SHP77 (cell line): ENCODE measurements around the gene PLD4.

Experiments used
- DNase-seq, 2 experiments: peaks; one replicate each; lab custom pipeline; 2025; lab: John Stamatoyannopoulos, UW

The PLD4 gene

DNA sequence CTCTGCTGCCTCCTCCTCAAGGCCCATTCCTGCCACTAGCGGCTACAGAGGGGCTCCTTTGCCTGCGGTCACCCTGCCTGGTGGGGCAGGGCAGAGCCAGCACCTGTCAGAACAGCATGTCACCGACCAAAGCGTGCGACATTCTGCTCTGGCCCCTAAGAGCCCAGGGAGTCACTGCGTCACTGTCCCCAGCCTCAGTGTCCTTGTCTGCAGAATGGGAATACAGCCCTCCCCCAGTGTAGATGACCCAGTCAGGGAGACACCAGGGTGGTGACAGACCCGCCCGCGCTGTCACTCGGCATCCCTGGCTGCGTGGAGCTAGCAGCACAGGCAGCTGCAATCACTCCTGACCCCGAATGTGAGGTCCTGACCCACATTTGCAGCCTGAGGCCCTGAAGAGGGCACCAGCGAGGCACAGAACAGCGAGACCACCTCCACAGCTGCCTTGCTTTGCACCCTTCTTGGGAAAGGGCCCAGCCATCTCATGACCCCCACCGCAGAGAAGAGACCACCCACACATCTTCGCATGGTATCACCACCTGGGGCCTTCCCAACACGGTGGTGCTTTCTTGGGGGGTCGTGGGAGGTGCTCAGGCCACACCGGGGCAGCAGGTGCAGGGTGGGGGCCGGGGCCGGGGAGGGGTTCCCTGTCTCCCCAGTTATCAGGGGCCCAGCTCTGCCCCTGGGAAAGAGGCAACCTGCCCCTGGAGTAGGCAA lies 51.0 kb downstream of the PLD4 start:
- DNase-seq = no peak

DNA sequence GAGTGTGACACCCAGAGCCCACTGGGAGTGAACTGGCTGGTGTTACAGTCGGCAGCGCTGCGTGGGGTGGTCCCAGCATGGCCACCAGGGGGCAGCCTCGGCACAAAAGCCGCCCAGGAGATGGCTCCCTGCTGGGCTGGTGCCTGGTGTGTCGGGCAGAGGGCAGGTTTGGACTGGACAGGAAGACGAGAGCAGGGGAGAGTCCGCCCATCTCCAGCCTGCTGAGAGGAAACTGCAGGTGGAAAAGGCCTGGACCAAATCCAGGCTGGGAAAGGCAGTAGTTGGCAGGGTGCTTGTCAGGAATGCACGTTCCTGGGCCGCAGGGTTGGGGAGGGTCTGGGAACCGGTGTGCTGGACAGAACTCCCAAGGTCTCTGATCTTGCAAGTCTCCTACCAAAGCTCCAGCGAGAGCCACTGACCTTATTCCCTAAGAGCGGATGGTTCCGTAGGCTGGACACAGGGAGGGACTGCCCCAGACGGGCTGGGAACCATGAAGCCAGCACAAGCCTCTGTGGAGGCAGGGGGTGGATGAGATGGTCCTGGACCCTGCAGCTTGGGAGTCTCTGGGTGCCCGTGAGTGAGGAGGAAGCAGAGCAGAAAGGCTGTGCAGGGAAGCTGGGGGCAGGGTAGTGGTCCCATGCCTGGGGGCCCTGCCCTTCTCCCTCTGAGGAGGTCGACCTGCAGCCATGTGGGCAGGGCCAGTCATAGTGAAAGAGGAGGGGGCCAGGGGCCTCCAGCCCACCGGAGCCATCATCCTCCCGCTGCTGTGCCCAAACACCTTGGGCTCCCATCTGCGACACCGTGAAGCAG lies 51.7 kb downstream of the PLD4 start:
- DNase-seq = peak; percentile 79 to 87

DNA sequence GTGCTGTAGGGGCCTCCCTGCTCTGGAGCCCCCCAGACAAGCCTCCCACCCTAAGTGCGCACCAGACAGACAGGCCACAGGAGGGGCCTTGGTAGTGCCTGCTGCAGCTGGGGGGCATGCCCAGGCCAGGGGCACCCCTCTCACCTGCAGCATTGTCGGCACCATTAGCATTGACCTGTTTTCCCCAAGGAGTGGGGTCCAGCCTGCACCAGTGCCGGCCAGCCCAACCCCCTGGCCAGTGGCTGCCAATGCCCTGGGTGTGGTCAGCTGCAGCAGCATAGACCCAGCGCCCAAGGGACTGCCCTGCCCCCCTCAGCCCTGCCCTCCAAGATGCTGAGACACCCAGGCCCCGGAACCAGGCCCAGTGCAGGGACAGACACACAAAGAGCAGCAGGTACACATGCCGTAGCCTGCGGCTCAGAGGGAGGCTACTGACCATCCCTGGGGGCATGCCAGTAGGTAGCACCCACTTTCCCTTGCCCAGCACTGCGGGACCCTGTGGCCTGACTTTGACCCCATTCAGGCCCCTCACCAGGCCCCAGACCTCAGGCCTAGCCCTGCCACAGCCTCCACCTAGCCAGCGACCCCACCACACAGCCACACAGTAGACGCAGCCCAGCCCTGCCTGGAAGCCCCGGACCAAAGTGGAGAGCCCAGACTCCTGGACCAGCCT lies 52.5 kb downstream of the PLD4 start:
- DNase-seq = no peak

DNA sequence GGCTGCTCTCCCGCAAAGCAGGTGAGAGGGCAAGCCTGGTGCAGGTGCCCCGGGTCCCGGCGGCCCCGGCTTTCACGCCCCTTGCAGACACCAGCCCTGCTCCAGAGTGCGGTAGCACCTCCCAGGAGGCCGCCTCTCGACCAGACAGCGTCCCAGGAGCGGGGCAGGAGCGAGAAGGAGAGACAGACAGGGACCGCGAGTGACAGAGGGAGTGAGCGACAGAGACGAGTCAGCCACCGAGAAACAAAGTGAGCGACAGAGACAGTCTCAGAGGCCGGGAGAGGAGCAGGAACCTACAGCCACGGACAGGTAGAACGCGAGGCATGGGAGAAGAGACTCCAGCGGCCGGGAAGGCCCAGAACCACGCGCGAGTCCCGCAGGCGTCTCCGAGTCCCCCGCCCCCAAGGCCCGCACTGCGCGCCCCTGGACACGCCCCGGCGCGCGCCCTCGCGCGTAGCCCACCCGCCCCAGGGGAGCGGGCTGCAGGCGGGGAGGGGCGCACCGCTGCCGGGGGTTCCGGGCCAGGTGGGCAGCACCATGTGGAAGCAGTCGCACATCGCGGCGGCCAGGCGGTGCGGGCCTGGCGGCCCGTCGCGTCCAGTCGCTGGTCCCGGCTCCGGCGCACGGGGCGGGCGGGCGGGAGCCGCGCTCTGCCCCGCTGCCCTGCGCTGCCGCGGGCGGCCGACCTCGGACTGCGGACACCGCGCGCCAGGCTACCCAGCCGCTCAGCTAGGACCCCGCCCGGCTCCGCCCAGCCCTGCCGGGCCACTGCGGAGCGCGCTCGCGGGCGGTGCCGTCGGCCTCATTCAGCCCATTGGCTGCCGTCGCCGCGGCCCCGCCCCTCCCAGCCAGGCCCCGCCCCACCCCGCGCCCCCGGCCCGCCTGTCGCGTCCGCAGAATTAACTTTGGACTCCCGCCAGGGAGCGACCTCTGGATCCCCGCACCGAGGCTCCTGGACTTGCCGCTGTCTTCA lies 53.3 kb downstream of the PLD4 start, which contains the start of gene AHNAK2:
Gene AHNAK2, minus strand, starts transcription at position 694 of the 973 bp plus-strand sequence. Its CDS starts 137 bp downstream, at position 557.
- DNase-seq = peak; percentile 60 to 82

DNA sequence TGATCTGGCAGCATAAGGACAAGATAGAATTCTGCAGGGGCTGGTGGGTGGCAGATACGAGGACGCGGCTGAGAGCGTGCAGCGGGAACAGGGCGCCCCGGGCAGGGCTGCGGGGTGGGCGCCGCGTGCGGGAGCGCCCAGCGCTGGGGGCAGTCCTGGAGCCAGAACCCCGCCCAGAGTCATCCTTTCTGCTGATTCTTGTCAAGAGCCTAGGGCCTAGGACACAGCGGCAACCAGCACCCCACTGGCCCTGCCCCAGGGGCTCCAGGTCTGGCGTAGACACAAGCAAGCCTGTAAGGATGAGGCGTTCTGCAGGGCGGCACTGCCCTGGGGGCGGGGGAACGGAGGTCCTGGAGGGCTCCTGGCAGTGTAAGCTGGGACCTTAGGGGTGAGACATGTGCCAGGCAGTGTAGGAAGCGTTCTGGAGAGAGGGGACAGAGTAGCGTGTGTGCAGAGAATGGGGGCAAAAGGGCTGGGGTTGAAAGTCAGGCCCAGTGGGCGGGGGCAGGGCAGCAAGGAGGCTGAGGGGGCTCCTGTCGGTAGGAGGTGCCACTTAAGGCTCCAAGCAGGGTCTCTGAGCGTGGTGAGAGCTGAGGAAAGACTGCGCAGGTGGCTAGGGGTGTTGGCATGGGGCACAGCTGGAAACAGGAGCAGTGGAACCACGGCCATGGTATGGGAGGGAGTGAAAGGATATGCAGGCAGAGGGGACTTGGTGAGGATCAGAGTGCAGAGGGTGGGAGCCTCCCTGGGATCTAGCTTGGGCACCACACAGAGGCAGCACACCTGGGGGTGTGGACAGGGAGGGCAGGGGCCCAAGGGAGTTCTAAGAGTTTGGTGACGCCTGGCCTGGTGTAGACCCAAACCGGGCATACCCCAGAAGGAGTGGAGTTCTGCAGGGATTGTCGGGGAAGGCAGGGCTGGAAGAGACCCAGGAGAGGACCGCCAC lies 54.3 kb downstream of the PLD4 start:
- no peak for DNase-seq

DNA sequence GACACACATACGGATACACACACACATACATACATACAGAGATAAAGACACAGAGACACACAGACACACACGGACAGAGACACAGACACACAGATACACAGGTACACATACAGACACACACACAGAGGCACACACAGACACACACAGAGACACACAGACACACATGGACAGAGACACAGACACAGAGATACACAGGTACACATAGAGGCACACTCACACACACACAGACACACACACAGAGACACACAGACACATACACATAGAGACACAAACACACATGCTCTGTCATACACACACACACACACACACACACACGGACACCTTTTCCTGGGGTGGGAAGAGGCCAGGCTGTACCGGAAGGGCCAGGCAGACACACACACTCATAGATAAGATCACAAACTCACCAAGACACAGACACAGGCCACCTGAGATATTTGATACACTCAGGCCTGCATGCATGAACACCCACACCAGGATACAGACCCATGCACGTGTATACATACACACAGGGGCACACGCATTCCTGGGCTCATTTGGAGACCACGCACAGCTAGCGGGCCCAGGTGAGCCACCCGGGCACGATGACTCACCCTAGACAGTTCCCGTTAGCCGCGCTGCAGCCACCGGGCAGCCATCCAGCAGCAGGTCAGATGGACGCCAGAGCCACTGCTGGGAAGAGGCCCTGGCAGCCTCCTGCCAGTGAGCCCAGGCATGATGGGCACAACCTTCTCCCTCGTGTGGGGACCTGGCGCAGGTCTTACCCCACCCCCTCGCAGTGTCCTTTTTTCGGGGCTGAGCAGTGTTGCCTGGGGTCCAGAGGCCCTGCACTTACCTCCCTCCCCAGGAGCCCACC lies 55.3 kb downstream of the PLD4 start:
- peak; percentile 37 to 48 for DNase-seq

DNA sequence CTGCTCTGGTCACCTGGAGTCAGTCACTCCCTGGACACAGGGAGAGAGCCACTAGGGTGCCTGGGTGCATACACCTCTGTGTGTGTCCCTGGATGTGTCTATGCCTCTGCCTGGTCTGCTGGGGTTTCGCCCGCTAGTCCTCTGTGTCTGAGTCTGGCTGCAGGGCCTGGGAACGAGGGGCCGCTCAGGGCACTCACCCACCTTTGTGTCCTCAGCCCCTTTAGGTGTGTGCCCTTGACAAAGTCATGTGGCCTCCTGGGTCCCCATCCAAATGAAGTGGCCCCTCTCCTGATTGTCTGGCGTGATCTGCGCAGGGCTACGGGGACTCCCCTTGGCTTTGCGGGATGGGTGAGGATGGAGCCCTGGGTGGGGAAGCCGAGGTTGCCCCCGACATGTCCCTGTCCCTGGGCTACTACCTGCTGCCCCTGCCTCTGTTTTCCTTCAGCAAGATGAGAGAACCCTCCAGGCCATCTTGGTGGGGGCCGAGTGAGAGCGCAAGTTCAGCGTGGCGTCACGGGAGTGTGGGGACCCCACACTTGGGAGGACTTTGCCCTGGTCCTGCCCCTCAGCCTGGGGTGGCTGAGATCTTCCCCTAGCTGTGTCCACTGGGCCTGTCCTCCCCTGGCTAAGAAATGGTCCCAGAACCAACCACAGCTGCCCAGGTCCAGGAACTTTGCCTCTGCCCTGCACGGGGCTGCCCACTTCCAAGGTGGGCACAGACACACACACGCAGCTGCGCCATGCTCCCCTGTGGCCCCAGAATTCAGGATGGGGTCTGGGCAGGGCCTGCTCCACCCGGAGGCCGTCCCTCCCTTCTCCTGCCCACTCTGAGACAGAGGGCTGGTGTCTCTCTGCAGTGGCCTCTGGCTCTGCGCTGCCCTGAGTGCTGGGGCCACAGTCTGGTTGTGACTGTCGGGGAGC lies 56.2 kb downstream of the PLD4 start:
- DNase-seq = no peak

DNA sequence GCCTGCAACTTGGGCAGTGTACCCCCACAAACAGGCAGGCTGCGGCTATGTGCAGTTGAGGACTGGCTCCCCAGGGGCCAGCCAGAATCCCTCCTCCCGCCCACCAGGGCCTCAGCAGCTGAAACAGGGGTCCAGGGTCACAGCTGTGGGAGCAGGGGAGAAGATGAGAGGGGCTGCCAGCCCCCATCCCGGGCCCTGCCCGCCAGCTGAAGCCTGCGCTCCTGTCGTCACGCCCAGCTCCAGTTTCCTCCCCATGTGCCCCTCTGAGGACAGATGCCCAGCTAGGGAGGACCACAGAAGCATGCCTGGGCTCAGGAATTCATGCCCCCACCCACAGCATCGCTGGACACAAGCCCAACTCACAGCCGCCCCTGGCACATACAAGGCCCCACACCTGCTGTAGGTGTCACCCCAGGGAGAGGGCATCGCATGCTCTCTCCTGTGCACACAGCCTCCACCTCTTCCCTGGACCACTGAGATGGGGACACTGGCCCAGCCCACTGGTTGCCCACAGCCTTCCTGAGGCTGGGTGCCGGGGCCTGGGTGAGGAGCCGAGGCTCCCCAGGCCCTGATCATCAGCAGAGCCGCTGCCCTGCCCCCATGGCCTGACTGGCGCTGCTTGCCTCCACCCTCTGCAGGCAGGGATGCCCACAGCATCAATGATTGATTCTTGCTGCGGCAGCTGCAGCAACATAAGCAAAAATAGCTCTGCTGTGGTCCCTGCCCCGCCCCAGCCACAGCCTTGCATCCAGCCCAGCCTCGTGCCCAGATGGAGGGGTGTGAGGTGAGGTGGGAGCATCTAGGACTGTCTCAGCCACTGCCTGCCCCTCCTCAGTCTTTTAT lies 57.2 kb downstream of the PLD4 start:
- peak; percentile 45 to 78 for DNase-seq

DNA sequence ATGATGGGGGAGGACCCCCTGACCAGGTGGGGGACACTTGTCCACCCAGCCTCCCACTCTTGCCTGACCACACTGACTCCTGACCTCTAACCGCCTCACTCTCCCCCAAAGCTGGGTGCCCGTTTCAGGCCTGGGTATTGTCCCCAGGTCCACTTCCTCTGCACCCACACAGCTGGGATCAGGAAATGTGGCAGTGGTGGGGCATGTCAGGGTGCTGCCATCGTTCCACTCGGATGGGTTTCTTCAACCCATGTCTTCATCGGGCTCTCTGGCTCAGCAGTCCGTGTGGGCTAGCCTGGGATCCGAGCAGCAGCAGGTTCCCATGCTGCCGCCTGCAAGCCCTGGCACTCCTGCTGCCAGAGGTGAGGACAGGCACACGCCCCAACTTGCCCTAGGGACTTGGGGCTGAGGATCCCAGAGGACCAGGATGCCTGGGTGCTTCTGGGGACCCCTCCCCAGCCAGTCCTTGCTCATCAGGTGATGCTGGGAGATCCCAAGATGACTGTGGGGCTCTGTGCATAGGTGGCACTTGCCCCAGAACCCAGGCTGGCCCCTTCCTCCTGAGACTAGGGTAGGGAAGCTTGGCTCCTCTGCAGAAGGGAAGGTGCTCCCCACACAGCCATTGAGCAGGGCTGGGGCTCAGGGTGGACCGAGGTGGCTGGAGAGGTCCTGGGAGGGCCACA lies 58.0 kb downstream of the PLD4 start:
- no peak for DNase-seq
